Measurements from ENCODE around the gene RAP1GAP2.
"Not testable (repeated sequence)": the region's sequence is repeated elsewhere in the genome, so short reads cannot be mapped to it uniquely, and the experiment has no call there.

RAP1GAP2 gene

GRCh38 chr17:2883544-2884213 is 87.4 kb downstream of the RAP1GAP2 start:
- DNase-seq (ENCODE audit: low spot score): no peak

GRCh38 chr17:2885733-2886132 is 89.5 kb downstream of the RAP1GAP2 start:
- DNase-seq (ENCODE audit: low spot score): no peak

- DNase-seq (ENCODE audit: low spot score): no peak
Observed at GRCh38 chr17:2888326-2888725, 92.1 kb downstream of the RAP1GAP2 start.

GRCh38 chr17:2889256-2889655 is 93.0 kb downstream of the RAP1GAP2 start:
- no peak for DNase-seq (ENCODE audit: low spot score)

GRCh38 chr17:2890778-2891177 is 94.5 kb downstream of the RAP1GAP2 start:
- DNase-seq (ENCODE audit: low spot score): not testable (repeated sequence)

GRCh38 chr17:2892305-2892971 is 96.2 kb downstream of the RAP1GAP2 start:
- no peak for DNase-seq (ENCODE audit: low spot score)

GRCh38 chr17:2893422-2893914 is 97.2 kb downstream of the RAP1GAP2 start:
- peak; percentile 17 for DNase-seq (ENCODE audit: low spot score)

GRCh38 chr17:2894782-2895181 is 98.5 kb downstream of the RAP1GAP2 start:
- no peak for DNase-seq (ENCODE audit: low spot score)

- no peak for DNase-seq (ENCODE audit: low spot score)
Observed at GRCh38 chr17:2897605-2898004, 101.4 kb downstream of the RAP1GAP2 start.

- DNase-seq (ENCODE audit: low spot score): no peak
Observed at GRCh38 chr17:2898255-2898926, 102.2 kb downstream of the RAP1GAP2 start.

GRCh38 chr17:2899906-2900305 is 103.7 kb downstream of the RAP1GAP2 start:
- no peak for DNase-seq (ENCODE audit: low spot score)

GRCh38 chr17:2900842-2901241 is 104.6 kb downstream of the RAP1GAP2 start:
- no peak for DNase-seq (ENCODE audit: low spot score)

GRCh38 chr17:2901582-2901981 is 105.3 kb downstream of the RAP1GAP2 start:
- DNase-seq (ENCODE audit: low spot score): no peak

- no peak for DNase-seq (ENCODE audit: low spot score)
Observed at GRCh38 chr17:2902546-2902945, 106.3 kb downstream of the RAP1GAP2 start.

GRCh38 chr17:2903193-2903974 is 107.1 kb downstream of the RAP1GAP2 start:
- DNase-seq (ENCODE audit: low spot score): no peak

- DNase-seq (ENCODE audit: low spot score): peak; percentile 7
Observed at GRCh38 chr17:2904135-2904534, 107.9 kb downstream of the RAP1GAP2 start.

- no peak for DNase-seq (ENCODE audit: low spot score)
Observed at GRCh38 chr17:2905269-2905668, 109.0 kb downstream of the RAP1GAP2 start.

- DNase-seq (ENCODE audit: low spot score): no peak
Observed at GRCh38 chr17:2905696-2906501, 109.7 kb downstream of the RAP1GAP2 start.

GRCh38 chr17:2906901-2907300 is 110.7 kb downstream of the RAP1GAP2 start:
- no peak for DNase-seq (ENCODE audit: low spot score)

- DNase-seq (ENCODE audit: low spot score): no peak
Observed at GRCh38 chr17:2909175-2909845, 113.1 kb downstream of the RAP1GAP2 start.

- DNase-seq (ENCODE audit: low spot score): no peak
Observed at GRCh38 chr17:2909846-2910234, 113.6 kb downstream of the RAP1GAP2 start.
